H9 (cell line): ENCODE measurements around the gene GPATCH2. TPM values are rescaled to one million over a fixed set of nuclear protein-coding genes. Genes with fewer than 3 reads are reported as not detected.

ENCODE experiments used
- DNase-seq: peaks from one replicate; pipeline ENCODE4 v3.0.0-alpha.2; 2017
- H2AFZ ChIP-seq: one replicate; pipeline ENCODE4 v1.6.1; 2013; ENCODE audit warnings: mild to moderate bottlenecking, low read length, control low read depth, moderate library complexity
- H2AK5ac ChIP-seq: 2 replicates; pipeline ENCODE4 v1.6.1; 2013; ENCODE audit warnings: low read length, control low read depth, mixed read lengths; ENCODE audit not compliant: insufficient read length
- H2BK120ac ChIP-seq: one replicate; pipeline ENCODE4 v1.6.1; 2013; ENCODE audit warnings: low read depth, mild to moderate bottlenecking, low read length, control low read depth, inconsistent platforms; ENCODE audit not compliant: poor library complexity, severe bottlenecking
- H2BK12ac ChIP-seq: 2 replicates; pipeline ENCODE4 v1.6.1; 2013; ENCODE audit warnings: low read length, control low read depth, mixed read lengths, low read depth; ENCODE audit not compliant: insufficient read length
- H2BK15ac ChIP-seq: 2 replicates; pipeline ENCODE4 v1.6.1; 2013; ENCODE audit warnings: low read depth, low read length, control low read depth
- H2BK20ac ChIP-seq: one replicate; pipeline ENCODE4 v1.6.1; 2013; ENCODE audit warnings: low read depth, mild to moderate bottlenecking, low read length, control low read depth, inconsistent platforms; ENCODE audit not compliant: poor library complexity, severe bottlenecking
- H2BK5ac ChIP-seq: 2 replicates; pipeline ENCODE4 v1.6.1; 2013; ENCODE audit warnings: low read length, control low read depth, mixed read lengths; ENCODE audit not compliant: insufficient read length
- H3K14ac ChIP-seq: 2 replicates; pipeline ENCODE4 v1.6.1; 2013; ENCODE audit warnings: low read length, control low read depth; ENCODE audit not compliant: insufficient read depth
- H3K18ac ChIP-seq: 2 replicates; pipeline ENCODE4 v1.6.1; 2013; ENCODE audit warnings: low read depth, mild to moderate bottlenecking, mixed read lengths, low read length, control low read depth; ENCODE audit not compliant: insufficient read length
- H3K23ac ChIP-seq: 2 replicates; pipeline ENCODE4 v1.6.1; 2013; ENCODE audit warnings: low read length, control low read depth, mixed read lengths, low read depth; ENCODE audit not compliant: insufficient read length
- H3K23me2 ChIP-seq: 2 replicates; pipeline ENCODE4 v1.6.1; 2013; ENCODE audit warnings: low read depth, mild to moderate bottlenecking, mixed read lengths, low read length, control low read depth; ENCODE audit not compliant: insufficient read length, poor library complexity, severe bottlenecking
- H3K27ac ChIP-seq: 2 replicates; pipeline ENCODE4 v1.5.1; 2013; ENCODE audit warnings: low read length, control low read depth, mixed read lengths, low read depth; ENCODE audit not compliant: insufficient read length
- H3K27me3 ChIP-seq: 2 replicates; pipeline ENCODE4 v1.6.1; 2013; ENCODE audit warnings: low read length, control low read depth, inconsistent platforms; ENCODE audit not compliant: insufficient read depth
- H3K4ac ChIP-seq: 2 replicates; pipeline ENCODE4 v1.6.1; 2013; ENCODE audit warnings: low read depth, mild to moderate bottlenecking, control low read depth, inconsistent platforms, low read length, moderate library complexity
- H3K4me1 ChIP-seq: 2 replicates; pipeline ENCODE4 v1.6.1; 2013; ENCODE audit warnings: low read length, control low read depth, inconsistent platforms; ENCODE audit not compliant: insufficient read depth
- H3K4me2 ChIP-seq: 2 replicates; pipeline ENCODE4 v1.6.1; 2013; ENCODE audit warnings: low read length, control low read depth, mixed read lengths; ENCODE audit not compliant: insufficient read length, insufficient read depth
- H3K56ac ChIP-seq: 2 replicates; pipeline ENCODE4 v1.6.1; 2013; ENCODE audit warnings: low read depth, mild to moderate bottlenecking, mixed read lengths, low read length, control low read depth; ENCODE audit not compliant: insufficient read length
- H3K79me1 ChIP-seq: 2 replicates; pipeline ENCODE4 v1.6.1; 2013; ENCODE audit warnings: low read depth, mild to moderate bottlenecking, moderate library complexity, low read length, control low read depth, inconsistent platforms; ENCODE audit not compliant: insufficient read depth, poor library complexity, severe bottlenecking
- H3K79me2 ChIP-seq: 2 replicates; pipeline ENCODE4 v1.6.1; 2013; ENCODE audit warnings: low read length, control low read depth, inconsistent platforms; ENCODE audit not compliant: insufficient read depth
- H3K9ac ChIP-seq: 2 replicates; pipeline ENCODE4 v1.6.1; 2013; ENCODE audit warnings: low read length, control low read depth, mixed read lengths; ENCODE audit not compliant: insufficient read length; ENCODE audit errors: extremely low read depth
- H3K9me3 ChIP-seq: one replicate; pipeline ENCODE4 v1.6.1; 2013; ENCODE audit warnings: low read depth, low read length, inconsistent platforms; ENCODE audit not compliant: control insufficient read depth
- H3T11ph ChIP-seq: one replicate; pipeline ENCODE4 v1.6.1; 2013; ENCODE audit warnings: mild to moderate bottlenecking, low read length, control low read depth, inconsistent platforms
- H4K20me1 ChIP-seq: one replicate; pipeline ENCODE4 v1.6.1; 2013; ENCODE audit not compliant: control insufficient read depth, insufficient read length, insufficient read depth
- H4K5ac ChIP-seq: 2 replicates; pipeline ENCODE4 v1.6.1; 2013; ENCODE audit warnings: low read depth, mild to moderate bottlenecking, mixed read lengths, low read length, control low read depth; ENCODE audit not compliant: insufficient read length
- H4K8ac ChIP-seq: replicated peaks from 2 replicates; pipeline ENCODE4 v1.6.1; 2013; ENCODE audit warnings: low read length, control low read depth, mixed read lengths, low read depth; ENCODE audit not compliant: insufficient read length
- H4K91ac ChIP-seq: 2 replicates; pipeline ENCODE4 v1.6.1; 2013; ENCODE audit warnings: low read depth, mild to moderate bottlenecking, moderate library complexity, mixed read lengths, low read length, control low read depth; ENCODE audit not compliant: insufficient read length
- H3K27ac Mint-ChIP-seq, 3 experiments: 2 replicates in 2 of 3; 3 replicates in 1 of 3; pipeline ENCODE4 v1.8.0; 2020 to 2021; ENCODE audit warnings: mixed read lengths in 3 of 3, mild to moderate bottlenecking in 1 of 3, moderate library complexity in 1 of 3
- H3K27me3 Mint-ChIP-seq: 2 replicates; pipeline ENCODE4 v1.8.0; 2021; ENCODE audit warnings: low read depth, mild to moderate bottlenecking, moderate library complexity, mixed read lengths
- H3K36me3 Mint-ChIP-seq, 3 experiments: 2 replicates in 2 of 3; 3 replicates in 1 of 3; pipeline ENCODE4 v1.8.0; 2020 to 2021; ENCODE audit warnings: low read depth in 3 of 3, mixed read lengths in 3 of 3; ENCODE audit not compliant: insufficient read depth in 1 of 3
- H3K4me1 Mint-ChIP-seq, 2 experiments: 2 replicates each; pipeline ENCODE4 v1.8.0; 2020; ENCODE audit warnings: mixed read lengths in 2 of 2
- H3K4me3 Mint-ChIP-seq, 2 experiments: 2 replicates in 1 of 2; 3 replicates in 1 of 2; pipeline ENCODE4 v1.8.0; 2020 to 2021; ENCODE audit warnings: mild to moderate bottlenecking in 2 of 2, mixed read lengths in 2 of 2, moderate library complexity in 1 of 2
- H3K9me3 Mint-ChIP-seq, 2 experiments: 2 replicates in 1 of 2; 3 replicates in 1 of 2; pipeline ENCODE4 v1.8.0; 2020; ENCODE audit warnings: mild to moderate bottlenecking in 2 of 2, mixed read lengths in 2 of 2, moderate library complexity in 1 of 2
- CTCF ChIP-seq: fragments of 200-600 bp; sonication (generic); conservative IDR thresholded peaks from 3 replicates; pipeline ENCODE4 v1.8.0; 2021; ENCODE audit warnings: antibody characterized with exemption, mild to moderate bottlenecking
- WGBS: extraction: QIAGEN DNeasy Blood & Tissue Kit; methylation state at CpG from one replicate; pipeline ENCODE4 v1.1.7; 2013; ENCODE audit warnings: missing lambda C conversion rate, low lambda C conversion rate, mixed read lengths; ENCODE audit not compliant: insufficient read length; ENCODE audit errors: extremely low coverage; 5-methylcytosine and 5-hydroxymethylcytosine counted together
- total RNA-seq: library from RNA; stranded (reverse); gene quantifications from 2 replicates; pipeline ENCODE4 v1.2.1, GENCODE V29; 2021

GPATCH2 gene
- total RNA-seq, 1 experiment from 2014 or later: 14.3 TPM

GRCh38 chr1:217528271-217528670 lies 102.6 kb downstream of the GPATCH2 start:
- H3K56ac ChIP-seq: no peak overlapping the region
- no peaks in the 10 kb centered on the region for H3K27me3 ChIP-seq
- no peak overlapping the region for H2AK5ac ChIP-seq
- H3K4me1 ChIP-seq: no peaks in the 10 kb centered on the region
- no peak for DNase-seq
- no peaks in the 10 kb centered on the region for H3K23me2 ChIP-seq
- no peak for TF ChIP-seq CTCF
- no CpG with 5 or more reads among the region's 3 CpGs for WGBS
- H3K4ac ChIP-seq: no peak overlapping the region
- H4K5ac ChIP-seq: no peak overlapping the region
- H2BK120ac ChIP-seq: no peak overlapping the region
- no peak overlapping the region for H3K9ac ChIP-seq
- Mint-ChIP-seq H3K36me3 (peaks cover 13 to 43% (median 17%) of the 10 kb centered on the region in 3 experiments; a peak in 6 of 7 replicates), H3K27me3 (no peaks in the 10 kb centered on the region), H3K27ac (no peak overlapping the region; a peak in 1 of 7 replicates), H3K4me3 (no peak overlapping the region), H3K9me3 (peaks cover 27% of the 10 kb centered on the region in 2 experiments), H3K4me1 (no peaks in the 10 kb centered on the region)
- H3K79me1 ChIP-seq: no peaks in the 10 kb centered on the region
- no peaks in the 10 kb centered on the region for H4K20me1 ChIP-seq
- H3K79me2 ChIP-seq: no peaks in the 10 kb centered on the region
- no peak overlapping the region for H3T11ph ChIP-seq
- H2AFZ ChIP-seq: no peak overlapping the region
- no peak overlapping the region for H3K14ac ChIP-seq
- no peak overlapping the region for H2BK20ac ChIP-seq
- no peak overlapping the region for H3K27ac ChIP-seq
- H3K23ac ChIP-seq: no peak overlapping the region
- H3K4me2 ChIP-seq: no peak overlapping the region
- no peak overlapping the region for H3K18ac ChIP-seq
- H3K9me3 ChIP-seq: no peaks in the 10 kb centered on the region
- H4K8ac ChIP-seq: no peak overlapping the region
- H2BK15ac ChIP-seq: no peak overlapping the region
- no peak overlapping the region for H2BK5ac ChIP-seq
- no peak overlapping the region for H4K91ac ChIP-seq
- H2BK12ac ChIP-seq: no peak overlapping the region
